AG10803 (cell line): Measurements from ENCODE around the gene CIZ1.
A peak's percentile ranks its signal among the peaks of the same experiment; 100 is the strongest.

ENCODE experiments used
- DNase-seq: peaks from one replicate; pipeline ENCODE4 v3.0.0; 2010; ENCODE audit warnings: low read depth
- H3K4me3 ChIP-seq: 2 replicates; pipeline ENCODE4 v1.5.1; 2011; ENCODE audit warnings: mild to moderate bottlenecking, low read length, control low read depth
- CTCF ChIP-seq: conservative IDR thresholded peaks from 2 replicates; pipeline ENCODE4 v1.5.1; 2011; ENCODE audit warnings: mild to moderate bottlenecking, low read length, control low read depth, inconsistent platforms

The CIZ1 gene

DNA sequence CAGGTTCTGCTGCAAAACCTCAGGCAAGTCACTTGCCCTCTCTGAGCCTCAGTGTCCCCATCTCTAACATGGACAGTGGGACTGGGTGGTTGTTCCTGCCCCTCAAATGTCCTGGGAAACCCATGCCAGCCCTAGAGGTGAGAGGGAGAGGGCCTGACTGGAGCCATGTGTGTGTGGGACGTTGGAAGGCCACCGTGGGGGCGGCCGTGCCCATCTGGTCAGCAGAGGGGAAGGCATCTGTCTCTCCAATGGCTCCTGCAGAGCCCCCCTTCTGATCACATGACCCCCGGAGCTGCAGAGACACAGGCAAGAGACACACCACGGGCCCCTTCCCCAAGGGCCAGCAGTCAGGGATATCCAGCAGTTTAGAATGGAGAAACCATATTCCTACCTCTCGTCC, 13.5 kb upstream of the CIZ1 start:
- DNase-seq: no peak
- TF ChIP-seq CTCF: no peak
- H3K4me3 ChIP-seq: peak overlapping the region; percentile 80

- TF ChIP-seq CTCF: no peak
- peak overlapping the region; percentile 80 for H3K4me3 ChIP-seq
- DNase-seq: peak; percentile 49
Observed at GRCh38 chr9:128203707-128204551, 12.6 kb upstream of the CIZ1 start.

- peak; percentile 53 for DNase-seq
- no peak; the same call in 1 of the 2 replicates for TF ChIP-seq CTCF
- peak within 1 kb of the TSS; percentile 80 for H3K4me3 ChIP-seq
Observed at GRCh38 chr9:128203024-128203706, 11.8 kb upstream of the CIZ1 start, which contains the start of gene DNM1. TSS of gene DNM1 (plus strand) at chr9:128203379. CDS start at chr9:128203471, 92 bp downstream.

DNA sequence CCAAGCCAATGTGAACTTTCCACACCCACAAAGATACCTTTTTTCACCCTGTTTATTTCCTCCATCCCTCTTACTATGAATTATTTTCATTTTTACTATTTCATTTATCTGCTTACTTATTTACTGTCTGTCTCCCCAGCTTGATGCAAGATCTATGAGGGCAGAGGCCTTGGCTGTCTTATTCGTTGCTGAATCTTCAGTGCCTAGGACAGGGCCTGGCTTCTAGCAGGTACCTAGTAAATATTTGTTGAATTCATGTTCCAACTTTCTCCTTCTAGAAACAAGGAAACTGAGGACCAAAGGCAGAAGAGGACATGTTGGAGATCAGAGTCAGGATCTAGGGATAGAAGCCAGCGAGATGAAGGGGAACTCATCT, 11.3 kb upstream of the CIZ1 start:
- peak overlapping the region; percentile 38 for H3K4me3 ChIP-seq
- DNase-seq: no peak
- TF ChIP-seq CTCF: no peak

DNA sequence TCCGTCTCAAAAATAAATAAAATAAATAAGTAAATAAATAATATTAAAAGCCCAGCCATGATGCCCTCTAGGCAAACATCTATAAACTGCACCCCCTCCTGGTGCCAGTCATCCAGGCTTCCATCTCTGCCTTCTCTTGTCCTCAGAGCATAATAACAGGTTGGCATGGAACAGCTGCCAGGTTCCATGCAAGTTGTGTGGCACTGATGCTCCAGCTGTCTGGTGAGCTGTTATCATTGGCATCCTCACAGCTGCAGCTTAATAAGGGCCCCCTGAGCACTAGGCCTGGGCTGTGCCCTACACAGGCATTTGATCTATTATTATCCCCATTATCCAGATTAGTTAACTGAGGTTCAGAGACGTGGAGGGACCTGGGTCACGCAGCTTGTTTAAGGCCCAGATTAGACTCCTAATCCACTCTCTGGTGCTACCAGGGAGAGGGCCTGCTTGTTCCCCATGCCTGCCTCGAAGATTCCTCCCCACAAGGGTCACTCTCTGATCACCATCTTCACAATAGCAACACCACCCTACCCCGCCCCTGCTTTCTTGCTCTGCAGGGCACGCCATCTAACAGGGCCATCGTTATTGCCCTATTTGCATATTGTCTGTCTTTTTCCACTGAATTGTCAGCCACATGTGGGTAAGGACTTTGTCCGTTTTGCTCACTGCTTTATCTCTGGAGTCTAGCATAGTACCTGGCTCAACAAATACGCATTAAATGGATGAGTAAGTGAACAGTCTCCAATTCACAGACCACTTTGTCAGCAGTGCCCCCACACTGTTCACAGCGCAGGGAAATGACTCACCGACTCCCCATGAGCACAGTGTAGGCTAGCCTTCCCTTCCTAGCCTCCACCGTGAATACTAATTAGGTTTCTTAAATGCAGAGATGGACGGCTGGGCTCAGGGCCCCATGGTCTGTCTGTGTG, 10.3 kb upstream of the CIZ1 start:
- TF ChIP-seq CTCF: no peak
- no peak for DNase-seq
- H3K4me3 ChIP-seq: no peak overlapping the region

- no peak for DNase-seq
- no peak overlapping the region for H3K4me3 ChIP-seq
- TF ChIP-seq CTCF: no peak
Observed at GRCh38 chr9:128193469-128194096, 2.2 kb upstream of the CIZ1 start.
